ENCODE results near the gene MARK4.

The MARK4 gene

GRCh38 chr19:45275370-45275971 lies 24.4 kb downstream of the MARK4 start:
- no peak for DNase-seq

- no peak for DNase-seq
Measured at GRCh38 chr19:45276284-45276687, 25.2 kb downstream of the MARK4 start.

- no peak for DNase-seq
Measured at GRCh38 chr19:45278087-45278486, 27.0 kb downstream of the MARK4 start.

GRCh38 chr19:45279587-45280192 lies 28.6 kb downstream of the MARK4 start:
- DNase-seq = no peak

GRCh38 chr19:45280471-45280961 lies 29.4 kb downstream of the MARK4 start:
- DNase-seq = no peak

GRCh38 chr19:45283443-45284033 lies 32.5 kb downstream of the MARK4 start:
- no peak for DNase-seq

GRCh38 chr19:45290381-45290931 lies 39.4 kb downstream of the MARK4 start:
- DNase-seq = no peak

GRCh38 chr19:45291834-45292233 lies 40.8 kb downstream of the MARK4 start:
- DNase-seq = no peak

GRCh38 chr19:45293682-45294081 lies 42.6 kb downstream of the MARK4 start:
- DNase-seq = peak; percentile 29 to 36

GRCh38 chr19:45294291-45295029 lies 43.4 kb downstream of the MARK4 start:
- DNase-seq = no peak

GRCh38 chr19:45295873-45296272 lies 44.8 kb downstream of the MARK4 start:
- DNase-seq = no peak

- no peak for DNase-seq
Measured at GRCh38 chr19:45296355-45296754, 45.3 kb downstream of the MARK4 start.

GRCh38 chr19:45297674-45298073 lies 46.6 kb downstream of the MARK4 start:
- DNase-seq = no peak

GRCh38 chr19:45298264-45298663 lies 47.2 kb downstream of the MARK4 start:
- DNase-seq = no peak

- DNase-seq = no peak
Measured at GRCh38 chr19:45299719-45300118, 48.6 kb downstream of the MARK4 start.

GRCh38 chr19:45302416-45302815 lies 51.3 kb downstream of the MARK4 start:
- DNase-seq = no peak

GRCh38 chr19:45303269-45304060 lies 52.4 kb downstream of the MARK4 start:
- DNase-seq = no peak

GRCh38 chr19:45304141-45304926 lies 53.3 kb downstream of the MARK4 start:
- no peak for DNase-seq

GRCh38 chr19:45305007-45305406 lies 53.9 kb downstream of the MARK4 start:
- DNase-seq = no peak

GRCh38 chr19:45305421-45305820 lies 54.4 kb downstream of the MARK4 start:
- DNase-seq = no peak

GRCh38 chr19:45306040-45306439 lies 55.0 kb downstream of the MARK4 start:
- DNase-seq = no peak

Data from stimulated activated CD4-positive, alpha-beta T cell treated with anti-CD3 and anti-CD28 coated beads, Interleukin-4, amount 100 ng/mL, for 4 hours (primary cell).